ENCODE measurements around the gene NGRN.

NGRN gene, protein sequence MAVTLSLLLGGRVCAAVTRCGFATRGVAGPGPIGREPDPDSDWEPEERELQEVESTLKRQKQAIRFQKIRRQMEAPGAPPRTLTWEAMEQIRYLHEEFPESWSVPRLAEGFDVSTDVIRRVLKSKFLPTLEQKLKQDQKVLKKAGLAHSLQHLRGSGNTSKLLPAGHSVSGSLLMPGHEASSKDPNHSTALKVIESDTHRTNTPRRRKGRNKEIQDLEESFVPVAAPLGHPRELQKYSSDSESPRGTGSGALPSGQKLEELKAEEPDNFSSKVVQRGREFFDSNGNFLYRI

GRCh38 chr15:90265271-90266060 lies at the start of gene NGRN:
Gene NGRN, plus strand, starts transcription at chr15:90265672. Its CDS starts 41 bp downstream, at chr15:90265713.
- DNase-seq = peak; percentile 80

DNA sequence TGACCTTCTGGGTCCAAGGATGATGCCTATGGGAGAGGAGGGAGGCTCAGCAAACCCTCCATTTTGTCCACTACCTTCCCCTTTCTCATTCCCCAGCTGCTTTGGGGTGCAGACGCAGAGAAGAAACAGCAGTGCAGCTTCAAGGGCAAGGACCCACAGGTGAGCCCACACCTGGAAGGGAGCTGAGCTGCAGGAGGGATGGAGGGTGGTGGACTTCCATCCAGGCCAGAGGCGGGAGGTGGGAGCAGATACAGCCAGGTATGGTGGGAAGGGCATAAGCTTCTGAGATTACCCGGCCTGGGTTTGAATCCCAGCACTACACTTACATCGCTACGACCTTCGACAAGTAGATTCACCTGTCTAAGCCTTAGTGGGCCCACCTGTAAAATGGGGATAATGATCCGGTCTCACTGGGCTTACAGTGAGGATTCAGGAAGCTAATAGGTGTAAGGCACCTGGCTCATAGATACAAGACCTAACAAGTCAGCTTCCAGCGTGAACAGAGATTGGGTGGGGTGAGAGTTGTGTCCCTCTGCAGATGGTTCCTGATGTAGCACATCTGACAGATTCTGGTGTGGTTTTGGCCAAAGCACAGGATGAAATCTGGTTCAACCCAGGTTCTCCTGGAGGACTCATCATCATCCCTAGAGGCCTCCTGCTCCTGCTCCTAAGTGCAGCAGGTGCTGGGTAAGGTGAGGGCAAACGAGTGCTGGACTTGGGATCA lies 47.6 kb upstream of the NGRN start:
- DNase-seq = no peak

- DNase-seq = no peak
These were observed 45.9 kb upstream of the NGRN start for GRCh38 chr15:90219421-90220141.

GRCh38 chr15:90221246-90221900 lies 44.1 kb upstream of the NGRN start:
- DNase-seq = no peak

DNA sequence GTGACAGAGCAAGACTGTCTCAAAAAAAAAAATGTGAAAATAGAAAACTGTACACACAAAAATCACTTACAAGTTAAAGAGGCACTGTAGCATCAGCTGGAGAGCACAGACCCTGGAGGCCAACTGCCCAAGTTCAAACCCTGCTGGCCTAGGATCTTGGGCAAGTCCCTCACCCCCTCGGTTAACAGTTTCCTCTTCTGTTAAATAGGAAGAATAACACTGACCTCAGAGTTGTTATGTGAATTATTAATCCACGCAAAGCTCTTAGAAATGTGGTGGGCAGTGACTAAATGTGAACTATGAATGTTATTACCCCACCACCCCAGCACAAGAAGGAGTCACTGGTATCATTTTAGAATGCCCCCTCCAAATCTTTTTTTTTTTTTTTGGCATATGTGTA lies 42.9 kb upstream of the NGRN start:
- no peak for DNase-seq

DNA sequence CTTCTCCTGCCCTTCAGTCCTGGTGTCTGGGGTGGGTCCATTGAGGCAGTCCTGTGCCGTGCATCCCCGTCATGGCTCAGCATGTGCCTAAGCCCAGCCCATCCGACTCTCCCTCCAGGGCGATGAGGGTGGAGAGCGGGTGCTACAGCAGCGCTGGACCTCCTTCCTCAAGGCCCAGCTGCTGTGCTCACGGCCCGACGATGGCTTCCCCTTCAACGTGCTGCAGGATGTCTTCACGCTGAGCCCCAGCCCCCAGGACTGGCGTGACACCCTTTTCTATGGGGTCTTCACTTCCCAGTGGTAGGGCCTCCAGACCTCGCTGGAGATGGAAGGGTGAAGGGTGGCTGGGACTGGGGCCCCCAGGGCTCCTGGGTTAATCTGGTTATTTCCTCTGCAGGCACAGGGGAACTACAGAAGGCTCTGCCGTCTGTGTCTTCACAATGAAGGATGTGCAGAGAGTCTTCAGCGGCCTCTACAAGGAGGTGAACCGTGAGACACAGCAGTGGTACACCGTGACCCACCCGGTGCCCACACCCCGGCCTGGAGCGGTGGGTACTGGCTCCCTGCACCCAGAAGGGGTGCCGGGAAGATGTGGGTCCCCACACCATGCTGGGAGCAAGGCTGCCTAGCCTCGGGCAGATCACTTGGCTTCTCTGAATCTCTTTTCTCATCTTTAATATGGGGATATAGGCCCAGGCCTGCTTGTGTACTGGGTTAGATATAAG lies 41.9 kb upstream of the NGRN start:
- DNase-seq = no peak

DNA sequence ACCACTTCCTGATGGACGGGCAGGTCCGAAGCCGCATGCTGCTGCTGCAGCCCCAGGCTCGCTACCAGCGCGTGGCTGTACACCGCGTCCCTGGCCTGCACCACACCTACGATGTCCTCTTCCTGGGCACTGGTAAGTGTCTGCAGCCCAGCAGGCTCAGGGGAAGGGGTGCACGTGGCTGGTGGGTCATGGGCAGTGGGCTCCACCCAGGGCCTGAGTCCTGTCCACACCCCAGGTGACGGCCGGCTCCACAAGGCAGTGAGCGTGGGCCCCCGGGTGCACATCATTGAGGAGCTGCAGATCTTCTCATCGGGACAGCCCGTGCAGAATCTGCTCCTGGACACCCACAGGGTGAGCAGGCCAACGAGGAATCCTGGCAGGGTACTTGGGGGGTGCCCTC lies 40.4 kb upstream of the NGRN start:
- no peak for DNase-seq

- DNase-seq = no peak
These were observed 39.8 kb upstream of the NGRN start for GRCh38 chr15:90225504-90226234.

DNA sequence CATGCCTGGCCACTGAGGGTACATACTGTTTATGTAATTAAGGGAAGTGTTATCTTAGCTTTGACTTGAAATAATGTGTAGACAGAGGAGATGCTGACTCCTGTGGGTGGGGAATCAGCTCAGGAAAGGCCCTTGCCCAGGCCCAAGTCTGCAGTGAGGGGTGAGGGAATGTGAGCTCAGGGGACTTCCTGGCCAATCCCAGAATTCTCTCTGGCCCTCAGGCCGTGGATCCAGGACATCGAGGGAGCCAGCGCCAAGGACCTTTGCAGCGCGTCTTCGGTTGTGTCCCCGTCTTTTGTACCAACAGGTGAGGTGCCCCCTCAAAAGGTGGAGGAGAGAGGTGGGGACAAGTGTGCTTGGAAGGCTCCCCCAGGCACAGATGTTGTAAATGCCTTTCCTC lies 38.1 kb upstream of the NGRN start:
- no peak for DNase-seq

- no peak for DNase-seq
These were observed 37.4 kb upstream of the NGRN start for GRCh38 chr15:90227816-90228772.

GRCh38 chr15:90228960-90229359 lies 36.5 kb upstream of the NGRN start:
- no peak for DNase-seq

DNA sequence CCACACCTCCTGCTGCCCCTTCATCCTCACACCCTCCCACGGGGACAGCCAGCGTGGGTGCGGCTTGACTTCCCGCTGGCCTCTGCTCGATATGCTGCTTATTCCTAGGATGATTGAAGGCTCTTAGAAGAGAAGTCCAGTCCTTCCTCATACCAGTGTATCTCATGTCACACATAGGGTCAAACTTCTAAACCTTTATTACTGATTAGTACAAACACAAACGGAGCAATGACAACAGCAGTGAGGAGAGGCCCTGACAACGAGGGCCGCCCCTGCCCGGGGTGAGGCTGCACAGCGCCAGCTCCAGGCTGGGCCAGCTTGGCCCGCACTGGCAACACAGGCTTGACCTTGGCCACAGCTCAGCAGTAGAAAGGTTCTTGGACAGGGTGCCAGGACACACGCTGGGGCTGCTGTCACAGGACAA lies 35.4 kb upstream of the NGRN start:
- DNase-seq = no peak

DNA sequence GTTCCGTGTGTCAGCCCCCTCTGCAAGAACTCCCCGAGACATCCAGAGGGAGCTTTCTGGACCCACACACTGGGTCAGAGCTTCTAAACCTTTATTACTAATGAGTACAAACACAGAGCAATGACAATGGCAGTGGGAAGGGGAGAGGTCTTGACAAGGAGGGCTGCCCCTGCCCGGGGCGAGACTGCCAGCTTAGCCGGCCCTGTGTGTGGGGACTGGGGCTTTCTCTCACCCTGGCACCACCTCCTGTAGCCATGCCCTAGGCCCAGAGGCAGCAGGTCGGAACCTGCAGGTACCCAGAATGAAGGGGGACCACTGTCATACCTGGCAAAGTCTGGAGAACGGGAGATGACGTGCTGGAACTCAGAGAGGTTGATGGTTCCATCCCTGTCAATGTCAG lies 34.9 kb upstream of the NGRN start:
- no peak for DNase-seq

GRCh38 chr15:90231028-90232017 lies 34.1 kb upstream of the NGRN start:
- DNase-seq = no peak

- DNase-seq = no peak
These were observed 33.3 kb upstream of the NGRN start for GRCh38 chr15:90232196-90232595.

- DNase-seq = no peak
These were observed 32.5 kb upstream of the NGRN start for GRCh38 chr15:90232941-90233386.

DNA sequence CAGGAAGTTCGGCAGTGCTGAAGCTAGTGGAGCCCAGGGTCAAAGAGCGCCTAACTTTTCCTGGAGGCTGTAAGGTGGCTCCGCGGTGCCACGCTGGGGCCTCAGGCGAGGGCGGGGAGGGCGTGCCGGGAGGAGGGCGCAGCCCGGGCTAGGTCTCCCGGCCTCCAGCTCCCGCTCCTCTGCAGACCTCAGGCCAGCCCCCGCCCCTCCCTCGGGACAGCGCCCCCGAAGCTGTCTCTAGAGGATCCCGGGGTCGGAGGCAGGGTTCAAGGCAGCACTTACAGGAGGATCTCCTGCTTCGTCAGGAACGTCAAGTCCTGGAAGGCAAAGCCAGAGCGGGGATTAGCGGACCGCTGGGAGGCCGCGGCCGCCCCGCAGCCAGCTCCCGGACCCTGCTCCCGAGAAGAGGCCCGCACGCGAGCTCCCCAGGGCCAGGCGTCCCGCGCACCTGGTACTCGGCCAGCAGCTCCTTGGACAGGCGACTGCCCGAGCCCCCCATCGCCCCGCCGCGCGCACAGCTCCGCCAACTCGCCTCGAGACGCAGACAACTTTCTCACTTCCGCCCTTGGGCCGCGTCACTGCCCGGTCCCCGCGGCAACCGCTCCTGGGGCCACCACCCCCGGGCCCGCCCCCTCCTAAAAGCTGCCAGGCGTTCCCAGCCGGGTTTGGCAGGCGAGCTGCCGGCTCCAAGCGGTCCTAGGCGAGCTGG lies 31.9 kb upstream of the NGRN start, which contains the start of gene CIB1:
Gene CIB1 (minus strand): TSS at position 555 of the 709 bp plus-strand sequence. CDS start 56 bp downstream, at position 499.
- DNase-seq = peak; percentile 81
